CD4-positive, alpha-beta T cell treated with Interleukin-1 beta for 1 hour (primary cell): ENCODE results near the gene MYCL.

Experiments used
- DNase-seq, 2 donors: peaks; one replicate each; pipeline ENCODE4 v3.0.0-alpha.2; 2020 to 2022

The MYCL gene

GRCh38 chr1:39901714-39902459 lies at the start of gene MYCL:
Gene MYCL, minus strand, starts transcription at chr1:39901917. Its CDS starts 483 bp downstream, at chr1:39901434.
- DNase-seq, result peak; percentile 73 to 74

- no peak for DNase-seq
Observed at GRCh38 chr1:39949891-39950290, 48.2 kb upstream of the MYCL start.

- no peak for DNase-seq
Observed at GRCh38 chr1:39947260-39947659, 45.5 kb upstream of the MYCL start.

- DNase-seq, result no peak
Observed at GRCh38 chr1:39946216-39946615, 44.5 kb upstream of the MYCL start.

- DNase-seq, result no peak
Observed at GRCh38 chr1:39944410-39945112, 42.8 kb upstream of the MYCL start.

- no peak for DNase-seq
Observed at GRCh38 chr1:39943471-39944290, 42.0 kb upstream of the MYCL start.

GRCh38 chr1:39940980-39941871 lies 39.5 kb upstream of the MYCL start:
- no peak for DNase-seq

- peak in 1 of 2 donors; percentile 32 for DNase-seq
Observed at GRCh38 chr1:39940253-39940652, 38.5 kb upstream of the MYCL start.

- no peak for DNase-seq
Observed at GRCh38 chr1:39938856-39939255, 37.1 kb upstream of the MYCL start.

GRCh38 chr1:39936724-39937491 lies 35.2 kb upstream of the MYCL start:
- peak in 1 of 2 donors; percentile 17 for DNase-seq

GRCh38 chr1:39933956-39934941 lies 32.5 kb upstream of the MYCL start:
- DNase-seq, result peak in 1 of 2 donors; percentile 77

GRCh38 chr1:39928809-39929587 lies 27.3 kb upstream of the MYCL start:
- no peak for DNase-seq

GRCh38 chr1:39927538-39927937 lies 25.8 kb upstream of the MYCL start:
- no peak for DNase-seq

- no peak for DNase-seq
Observed at GRCh38 chr1:39926820-39927219, 25.1 kb upstream of the MYCL start.

GRCh38 chr1:39926343-39926793 lies 24.7 kb upstream of the MYCL start:
- DNase-seq, result peak in 1 of 2 donors; percentile 27

- peak in 1 of 2 donors; percentile 20 for DNase-seq
Observed at GRCh38 chr1:39925721-39926342, 24.1 kb upstream of the MYCL start.

- DNase-seq, result no peak
Observed at GRCh38 chr1:39922251-39922688, 20.6 kb upstream of the MYCL start.

- peak; percentile 41 to 75 for DNase-seq
Observed at GRCh38 chr1:39919545-39919944, 17.8 kb upstream of the MYCL start.

- DNase-seq, result no peak
Observed at GRCh38 chr1:39917825-39918224, 16.1 kb upstream of the MYCL start.
